GM18502 (cell line): ENCODE results near the gene OR8K3.

ENCODE experiments used
- ATAC-seq: cut with Tn5 transposase; IDR thresholded peaks from one replicate; pipeline ENCODE4 v1.9.1; 2021; ENCODE audit warnings: mild to moderate bottlenecking; ENCODE audit not compliant: unreplicated experiment, poor library complexity

Gene OR8K3

DNA sequence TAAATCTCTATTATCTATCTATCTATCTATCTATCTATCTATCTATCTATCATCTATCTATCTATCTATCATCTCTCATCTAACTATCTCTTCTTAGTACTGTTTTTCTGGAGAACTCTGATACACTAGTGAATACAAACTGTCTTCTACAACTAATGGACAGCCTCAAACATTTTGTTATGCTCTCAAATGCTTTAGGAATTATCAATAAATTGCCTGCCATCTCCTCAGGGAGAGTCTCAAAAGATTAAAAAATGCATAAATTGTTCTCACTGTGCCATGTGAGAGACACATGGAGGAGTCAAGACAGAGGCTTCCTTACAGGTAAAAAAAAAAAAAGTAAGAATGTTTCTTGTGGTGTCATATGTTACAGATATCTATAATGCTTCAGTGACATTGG lies at the start of gene OR8K3:
Gene OR8K3, plus strand, starts transcription at position 301 of the 400 bp plus-strand sequence. CDS start 3,163 bp downstream, outside the sequence.
- ATAC-seq, result no peak

DNA sequence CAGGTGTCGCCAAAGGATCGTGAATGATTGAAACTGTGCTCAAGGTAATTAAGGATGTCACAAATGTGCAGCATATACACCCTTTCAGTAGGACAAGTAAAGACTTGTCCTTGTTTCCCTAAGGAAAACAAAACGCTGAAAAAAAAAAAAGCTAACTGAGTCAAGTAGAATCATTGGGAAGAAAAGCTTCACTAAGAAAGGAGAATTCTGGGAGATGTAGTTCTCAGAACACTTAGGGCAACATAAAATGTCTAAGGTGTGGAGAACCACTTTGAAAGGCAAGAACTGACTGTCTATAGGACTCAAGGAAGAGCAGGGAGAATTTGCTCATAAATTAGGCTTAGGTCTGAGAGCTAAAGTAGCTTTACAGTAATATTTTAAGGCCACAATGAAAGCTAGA lies 43.9 kb upstream of the OR8K3 start:
- no peak for ATAC-seq

DNA sequence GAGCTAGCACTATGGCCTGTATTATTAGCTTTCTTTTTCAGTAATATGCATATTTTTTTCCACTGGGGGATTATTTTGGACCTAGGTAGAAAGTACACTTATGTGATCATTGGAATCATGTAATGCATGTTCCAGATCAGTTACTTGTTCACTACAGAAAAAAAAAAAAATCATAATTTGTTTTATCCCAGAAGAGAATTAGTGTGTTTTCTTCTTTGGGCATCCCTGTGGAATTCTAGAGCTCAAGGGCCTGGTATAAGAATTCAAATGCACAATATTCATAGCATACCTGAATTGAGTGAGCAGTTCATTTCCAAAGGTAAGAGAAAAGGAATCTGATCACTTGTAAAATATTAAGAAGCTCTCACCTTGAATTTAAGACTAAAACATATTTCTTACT lies 41.1 kb upstream of the OR8K3 start, which contains the start of gene OR5T1:
Gene OR5T1, plus strand, starts transcription at position 301 of the 400 bp plus-strand sequence. CDS start 1,485 bp downstream, outside the sequence.
- no peak for ATAC-seq

DNA sequence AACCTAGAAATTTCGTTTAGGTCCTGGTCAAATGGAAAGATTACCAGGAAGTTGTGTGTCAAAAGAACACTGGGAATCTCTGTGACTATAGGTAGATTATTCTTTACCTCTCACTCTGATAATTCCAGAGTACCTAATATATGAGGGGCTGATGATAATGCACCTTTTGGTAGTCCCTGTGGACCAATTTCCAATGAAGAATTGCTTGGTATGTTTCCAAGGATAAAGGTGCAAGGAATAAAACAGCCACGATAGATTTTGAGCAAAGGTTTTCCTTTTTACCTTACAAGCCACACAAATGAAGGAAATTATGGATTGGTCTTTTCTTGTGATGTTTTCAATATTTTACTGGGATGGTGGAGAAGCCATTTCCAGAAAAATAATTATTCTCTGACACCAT lies 22.8 kb upstream of the OR8K3 start, which contains the start of gene OR8H1:
Gene OR8H1, minus strand, starts transcription at position 101 of the 400 bp plus-strand sequence. CDS start 1,192 bp downstream, outside the sequence.
- no peak for ATAC-seq

DNA sequence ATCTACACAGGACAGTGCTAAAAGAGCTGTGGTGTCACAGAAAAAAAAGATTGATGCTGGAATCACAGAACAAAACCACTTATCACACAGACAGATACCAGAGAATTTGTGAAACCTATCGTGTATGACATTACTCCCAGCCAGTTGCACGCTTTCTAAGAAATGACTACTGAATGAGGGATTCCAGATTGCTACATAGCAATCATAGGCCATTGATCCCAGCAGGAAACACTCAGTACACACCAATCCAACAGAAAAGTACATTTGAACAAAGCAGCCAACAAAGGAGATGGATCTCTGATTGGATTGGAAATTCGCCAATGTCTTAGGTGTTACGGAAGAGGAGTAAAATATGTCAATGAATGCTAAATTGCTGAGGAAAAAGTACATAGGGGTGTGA lies 18.0 kb upstream of the OR8K3 start:
- ATAC-seq, result no peak

DNA sequence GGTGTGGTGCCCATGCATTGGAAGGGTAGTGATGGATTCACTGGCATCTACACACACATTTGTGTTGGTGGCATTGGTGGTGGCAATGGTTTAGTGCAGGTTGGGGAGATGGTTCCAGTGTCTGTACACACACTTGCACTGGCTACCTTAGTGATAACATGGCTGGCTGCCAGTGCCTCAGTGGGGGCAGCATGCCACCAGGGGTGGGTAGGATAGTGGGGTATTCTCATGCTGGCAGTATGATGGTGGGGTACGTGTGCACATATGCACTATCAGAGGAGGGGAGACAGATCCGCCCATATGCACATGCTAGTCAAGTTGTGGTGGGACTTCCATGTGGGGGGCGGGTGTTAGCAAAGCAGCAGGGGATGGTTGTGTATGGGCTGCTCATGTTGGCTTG lies 7.1 kb upstream of the OR8K3 start:
- no peak for ATAC-seq

DNA sequence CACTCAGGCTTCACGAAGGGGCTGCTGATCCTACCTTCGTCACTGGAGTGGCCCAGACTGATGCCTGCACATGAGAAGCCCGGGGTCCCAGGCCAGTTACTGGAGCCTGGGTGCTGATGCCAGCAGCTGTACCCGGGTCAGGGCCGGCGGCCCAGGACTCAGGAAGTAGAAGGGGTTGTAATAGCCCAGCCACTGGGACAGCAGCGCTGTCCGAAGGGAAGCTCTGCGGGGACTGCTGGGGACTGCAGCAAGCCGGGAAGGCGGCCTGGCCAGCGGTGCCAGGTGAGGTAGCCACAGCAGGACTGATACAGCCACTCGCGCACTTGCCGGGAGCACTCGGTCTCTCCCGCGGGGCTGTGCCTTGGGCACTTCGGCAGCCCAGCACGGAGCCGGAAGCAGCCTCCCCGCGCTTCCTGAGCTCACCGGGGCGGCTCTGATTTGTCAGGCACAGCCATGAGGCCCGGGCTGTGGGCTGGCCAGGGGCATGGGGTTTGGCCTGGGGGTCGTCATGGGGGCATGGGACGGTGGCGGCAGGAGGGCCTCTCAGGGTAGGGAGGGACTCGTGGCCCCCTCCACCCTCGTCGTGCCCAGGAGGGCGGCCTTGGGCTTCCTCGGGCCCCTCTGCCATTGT lies 17.0 kb downstream of the OR8K3 start:
- ATAC-seq, result no peak

DNA sequence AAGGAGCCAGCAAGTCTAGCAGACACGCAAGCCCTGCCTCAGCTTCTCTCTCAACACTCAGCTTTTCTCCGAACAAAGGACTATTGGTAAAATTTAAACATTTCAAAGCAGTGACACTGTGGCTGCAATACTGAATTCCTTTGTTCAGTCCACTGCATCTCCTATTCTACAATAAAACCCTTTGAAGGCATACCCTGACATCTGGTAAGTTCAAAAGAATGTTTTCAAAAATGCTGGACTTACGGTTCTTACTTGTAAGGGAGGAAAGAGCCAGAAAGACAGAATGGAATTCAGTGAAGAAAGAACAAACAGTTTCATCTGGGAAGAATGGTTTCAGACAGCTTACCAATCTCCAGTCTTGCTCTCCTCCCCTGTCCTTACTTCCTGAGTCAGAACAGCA lies 18.2 kb downstream of the OR8K3 start:
- ATAC-seq, result no peak

DNA sequence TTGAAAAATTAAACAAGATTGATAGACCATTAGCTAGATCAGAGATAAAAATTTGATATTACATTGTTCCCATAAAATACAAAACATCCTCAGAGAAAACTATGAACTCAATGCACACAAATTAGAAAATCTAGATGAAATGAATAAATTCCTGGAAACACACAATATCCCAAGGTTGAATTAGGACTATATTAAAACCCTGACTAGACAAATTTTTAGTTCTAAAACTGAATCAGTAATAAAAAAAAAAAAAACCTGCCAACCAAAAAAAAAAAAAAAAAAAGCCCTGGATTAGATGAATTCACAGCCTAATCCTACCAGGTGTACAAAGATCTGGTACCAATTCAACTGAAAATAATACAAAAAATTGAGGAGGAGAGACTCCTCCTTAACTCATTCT lies 25.3 kb downstream of the OR8K3 start:
- ATAC-seq, result no peak

DNA sequence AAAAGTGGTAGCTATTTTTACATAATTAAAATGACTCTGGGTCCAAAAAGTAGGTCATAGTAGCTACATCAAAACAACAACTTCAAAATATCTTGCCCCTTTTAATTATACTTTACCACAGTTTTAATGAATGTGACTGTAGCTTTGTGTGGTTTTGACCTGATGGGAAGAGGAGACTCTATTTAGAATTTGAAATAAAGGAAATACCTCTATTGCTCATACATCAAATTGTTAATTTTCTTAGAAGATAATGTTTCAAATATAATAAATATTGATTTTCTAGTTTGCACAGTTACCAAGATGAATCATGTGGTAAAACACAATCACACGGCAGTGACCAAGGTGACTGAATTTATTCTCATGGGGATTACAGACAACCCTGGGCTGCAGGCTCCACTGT lies 30.8 kb downstream of the OR8K3 start, which contains the start of gene OR8K1:
Gene OR8K1, plus strand, starts transcription at position 301 of the 400 bp plus-strand sequence. Its CDS starts 0 bp downstream, at position 301.
- no peak for ATAC-seq

DNA sequence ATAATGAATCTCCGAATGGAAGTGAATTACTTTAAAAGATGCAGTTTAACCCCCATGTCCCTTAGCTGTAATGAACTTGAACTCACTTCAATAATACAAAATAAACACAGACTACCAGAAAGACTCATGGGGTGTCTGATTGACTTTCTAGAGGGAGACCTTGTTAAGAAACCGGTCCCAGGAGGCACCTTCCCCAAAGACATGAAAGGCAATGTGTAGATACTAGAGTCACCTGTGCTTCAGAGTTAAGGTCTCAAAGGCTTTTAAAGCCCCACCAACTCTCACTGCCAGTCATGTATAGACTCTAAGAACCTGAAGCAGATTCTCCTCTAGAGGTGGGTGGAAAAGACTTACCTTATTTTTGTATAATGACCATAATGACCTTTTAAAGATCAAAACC lies 39.0 kb downstream of the OR8K3 start, which contains the start of gene OR8J1:
Gene OR8J1, plus strand, starts transcription at position 301 of the 400 bp plus-strand sequence. CDS start 5,956 bp downstream, outside the sequence.
- ATAC-seq, result no peak
